ENCODE results near the gene ANKAR. TPM values are rescaled to one million over a fixed set of nuclear protein-coding genes. Genes with fewer than 3 reads are reported as not detected.
"Not testable (repeated sequence)": the region's sequence is repeated elsewhere in the genome, so short reads cannot be mapped to it uniquely, and the experiment has no call there.

The ANKAR gene
- total RNA-seq, 1 experiment from 2014 or later, result 0.84 TPM

DNA sequence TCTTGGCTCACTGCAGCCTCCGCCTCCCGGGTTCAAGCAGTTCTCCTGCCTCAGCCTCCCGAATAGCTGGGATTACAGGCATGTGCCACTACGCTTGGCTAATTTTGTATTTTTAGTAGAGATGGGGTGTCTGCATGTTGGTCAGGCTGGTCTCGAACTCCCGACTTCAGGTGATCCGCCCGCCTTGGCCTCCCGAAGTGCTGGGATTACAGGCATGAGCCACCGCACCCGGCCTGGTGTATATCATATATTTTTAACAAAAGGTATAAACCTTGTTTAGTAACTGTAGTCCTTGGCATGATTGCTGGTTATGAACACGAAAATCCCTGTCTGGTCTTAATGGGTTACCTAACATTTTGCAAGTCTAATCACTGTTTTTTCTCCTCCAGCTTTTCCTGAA is 11.2 kb upstream of the ANKAR start:
- H2AFZ ChIP-seq (ENCODE audit: low read depth, low read length, poor library complexity, severe bottlenecking); BruUV-seq (replicated peaks); RAD21 ChIA-PET (ENCODE audit: low non-redundant PET in 1 of 2, low total read pairs in 2 of 2, uncharacterized antibody in 2 of 2, unreplicated experiment in 2 of 2); ATAC-seq; H4K20me1 ChIP-seq (ENCODE audit: insufficient read depth); POLR2A ChIA-PET; DNase-seq (ENCODE audit: low read depth, low spot score); H3K4me3 ChIP-seq (replicated peaks in 1 of 2; ENCODE audit: low read depth in 1 of 2, low read length in 2 of 2); H3K9ac ChIP-seq (ENCODE audit: low read length); H3K27ac ChIP-seq (ENCODE audit: low read depth, low read length); H3K4me2 ChIP-seq (ENCODE audit: low read length); H3K27me3 ChIP-seq (ENCODE audit: insufficient read depth, low read length); H3K9me2 ChIP-seq (ENCODE audit: insufficient read depth); H3K9me3 ChIP-seq (ENCODE audit: control insufficient read depth in 1 of 2, insufficient read depth in 1 of 2, low read depth in 1 of 2, low read length in 2 of 2): not testable (repeated sequence)
- CTCF ChIA-PET, result interaction anchor here (0.7 to 1.4 kb wide), 2 partner anchors 99 to 717 kb away, joined by 4 to 5 read pairs; partner anchors contain the start of gene OSGEPL1
- H3K36me3 ChIP-seq (ENCODE audit: control insufficient read depth in 1 of 2, insufficient read depth in 2 of 2, low read length in 2 of 2), result peaks cover 21 to 22% of the 10 kb centered on the region in 2 experiments; a peak in 3 of 4 replicates
- intact Hi-C loops (cut with micrococcal nuclease), result loop anchor here (10.0 kb wide), 1 partner anchor 651 kb away; the partner anchor contains the start of gene HIBCH
- peaks cover 0 to 11% of the 10 kb centered on the region in 2 experiments; a peak in 2 of 4 replicates for H3K4me1 ChIP-seq (ENCODE audit: control insufficient read depth in 1 of 2, insufficient read depth in 2 of 2, low read length in 2 of 2)
- peaks cover 55% of the 10 kb centered on the region for H3K79me2 ChIP-seq (ENCODE audit: insufficient read depth, low read length)

GRCh38 chr2:189669913-189670312 is 4.6 kb upstream of the ANKAR start:
- TF ChIP-seq POLR2A (IDR thresholded peaks at IDR 0.05; ENCODE audit: borderline replicate concordance, extremely low read depth, insufficient read depth, insufficient read length) (no peak), RAD21 (IDR thresholded peaks at IDR 0.05; ENCODE audit: low read depth) (no peak), SIN3A (IDR thresholded peaks at IDR 0.05; ENCODE audit: low read depth) (no peak), EZH2 (IDR thresholded peaks at IDR 0.05) (no peak), SRF (IDR thresholded peaks at IDR 0.05; ENCODE audit: low read depth) (no peak)
- TF ChIP-seq, protein P1, sequence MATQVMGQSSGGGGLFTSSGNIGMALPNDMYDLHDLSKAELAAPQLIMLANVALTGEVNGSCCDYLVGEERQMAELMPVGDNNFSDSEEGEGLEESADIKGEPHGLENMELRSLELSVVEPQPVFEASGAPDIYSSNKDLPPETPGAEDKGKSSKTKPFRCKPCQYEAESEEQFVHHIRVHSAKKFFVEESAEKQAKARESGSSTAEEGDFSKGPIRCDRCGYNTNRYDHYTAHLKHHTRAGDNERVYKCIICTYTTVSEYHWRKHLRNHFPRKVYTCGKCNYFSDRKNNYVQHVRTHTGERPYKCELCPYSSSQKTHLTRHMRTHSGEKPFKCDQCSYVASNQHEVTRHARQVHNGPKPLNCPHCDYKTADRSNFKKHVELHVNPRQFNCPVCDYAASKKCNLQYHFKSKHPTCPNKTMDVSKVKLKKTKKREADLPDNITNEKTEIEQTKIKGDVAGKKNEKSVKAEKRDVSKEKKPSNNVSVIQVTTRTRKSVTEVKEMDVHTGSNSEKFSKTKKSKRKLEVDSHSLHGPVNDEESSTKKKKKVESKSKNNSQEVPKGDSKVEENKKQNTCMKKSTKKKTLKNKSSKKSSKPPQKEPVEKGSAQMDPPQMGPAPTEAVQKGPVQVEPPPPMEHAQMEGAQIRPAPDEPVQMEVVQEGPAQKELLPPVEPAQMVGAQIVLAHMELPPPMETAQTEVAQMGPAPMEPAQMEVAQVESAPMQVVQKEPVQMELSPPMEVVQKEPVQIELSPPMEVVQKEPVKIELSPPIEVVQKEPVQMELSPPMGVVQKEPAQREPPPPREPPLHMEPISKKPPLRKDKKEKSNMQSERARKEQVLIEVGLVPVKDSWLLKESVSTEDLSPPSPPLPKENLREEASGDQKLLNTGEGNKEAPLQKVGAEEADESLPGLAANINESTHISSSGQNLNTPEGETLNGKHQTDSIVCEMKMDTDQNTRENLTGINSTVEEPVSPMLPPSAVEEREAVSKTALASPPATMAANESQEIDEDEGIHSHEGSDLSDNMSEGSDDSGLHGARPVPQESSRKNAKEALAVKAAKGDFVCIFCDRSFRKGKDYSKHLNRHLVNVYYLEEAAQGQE (IDR thresholded peaks at IDR 0.05; ENCODE audit: low read depth), result no peak
- H3K4me2 ChIP-seq (ENCODE audit: low read length), result no peak overlapping the region
- CTCF ChIA-PET, result no interaction called here
- ATAC-seq (no peak), DNase-seq (ENCODE audit: low read depth, low spot score) (no peak)
- RAD21 ChIA-PET (ENCODE audit: low non-redundant PET in 1 of 2, low total read pairs in 2 of 2, uncharacterized antibody in 2 of 2, unreplicated experiment in 2 of 2), result no interaction called here
- POLR2A ChIA-PET, result no interaction called here
- H3K27me3 ChIP-seq (ENCODE audit: insufficient read depth, low read length), result no peaks in the 10 kb centered on the region
- H3K9me2 ChIP-seq (ENCODE audit: insufficient read depth), result no peaks in the 10 kb centered on the region
- no peaks in the 10 kb centered on the region for H4K20me1 ChIP-seq (ENCODE audit: insufficient read depth)
- H3K4me1 ChIP-seq (ENCODE audit: control insufficient read depth in 1 of 2, insufficient read depth in 2 of 2, low read length in 2 of 2), result no peaks in the 10 kb centered on the region
- no peak overlapping the region for H3K27ac ChIP-seq (ENCODE audit: low read depth, low read length)
- peaks cover 32 to 40% of the 10 kb centered on the region in 2 experiments; a peak in 3 of 4 replicates for H3K36me3 ChIP-seq (ENCODE audit: control insufficient read depth in 1 of 2, insufficient read depth in 2 of 2, low read length in 2 of 2)
- BruUV-seq (replicated peaks), result no TSS peak
- H2AFZ ChIP-seq (ENCODE audit: low read depth, low read length, poor library complexity, severe bottlenecking), result no peak overlapping the region
- H3K9me3 ChIP-seq (ENCODE audit: control insufficient read depth in 1 of 2, insufficient read depth in 1 of 2, low read depth in 1 of 2, low read length in 2 of 2), result no peaks in the 10 kb centered on the region
- H3K79me2 ChIP-seq (ENCODE audit: insufficient read depth, low read length), result peaks cover 24% of the 10 kb centered on the region
- H3K4me3 ChIP-seq (replicated peaks in 1 of 2; ENCODE audit: low read depth in 1 of 2, low read length in 2 of 2), result no peak overlapping the region
- H3K9ac ChIP-seq (ENCODE audit: low read length), result no peak overlapping the region
- intact Hi-C loops (cut with micrococcal nuclease), result loop anchor here (10.0 kb wide), 1 partner anchor 645 kb away; the partner anchor contains the start of gene HIBCH
